Body of pancreas (tissue), 4 donors: ENCODE data around the gene GSG1L.

Source experiments
- POLR2A ChIP-seq, 3 donors: fragments of 450-650 bp; IDR thresholded peaks; one replicate each; pipeline ENCODE4 v1.6.1; 2016; ENCODE audit warnings: antibody characterized with exemption in 3 of 3, mild to moderate bottlenecking in 2 of 3
- TF ChIP-seq, protein P1 (sequence below), 7 experiments: fragments of 450-650 bp in 4 of 7; fragments of 200-600 bp in 3 of 7; sonication (generic) in 3 of 7; IDR thresholded peaks; one replicate each; pipeline ENCODE4 v1.5.1; 2016 to 2019; ENCODE audit warnings: antibody characterized with exemption in 7 of 7

- TF ChIP-seq POLR2A (IDR thresholded peaks at IDR 0.05) = no peak
- TF ChIP-seq, protein P1, sequence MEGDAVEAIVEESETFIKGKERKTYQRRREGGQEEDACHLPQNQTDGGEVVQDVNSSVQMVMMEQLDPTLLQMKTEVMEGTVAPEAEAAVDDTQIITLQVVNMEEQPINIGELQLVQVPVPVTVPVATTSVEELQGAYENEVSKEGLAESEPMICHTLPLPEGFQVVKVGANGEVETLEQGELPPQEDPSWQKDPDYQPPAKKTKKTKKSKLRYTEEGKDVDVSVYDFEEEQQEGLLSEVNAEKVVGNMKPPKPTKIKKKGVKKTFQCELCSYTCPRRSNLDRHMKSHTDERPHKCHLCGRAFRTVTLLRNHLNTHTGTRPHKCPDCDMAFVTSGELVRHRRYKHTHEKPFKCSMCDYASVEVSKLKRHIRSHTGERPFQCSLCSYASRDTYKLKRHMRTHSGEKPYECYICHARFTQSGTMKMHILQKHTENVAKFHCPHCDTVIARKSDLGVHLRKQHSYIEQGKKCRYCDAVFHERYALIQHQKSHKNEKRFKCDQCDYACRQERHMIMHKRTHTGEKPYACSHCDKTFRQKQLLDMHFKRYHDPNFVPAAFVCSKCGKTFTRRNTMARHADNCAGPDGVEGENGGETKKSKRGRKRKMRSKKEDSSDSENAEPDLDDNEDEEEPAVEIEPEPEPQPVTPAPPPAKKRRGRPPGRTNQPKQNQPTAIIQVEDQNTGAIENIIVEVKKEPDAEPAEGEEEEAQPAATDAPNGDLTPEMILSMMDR (IDR thresholded peaks at IDR 0.05) = no peak
These were observed 68.1 kb downstream of the GSG1L start for GRCh38 chr16:27995378-27995777.
